HG03571 (cell line): ENCODE data around the gene MMP8.
"Not testable (repeated sequence)": the region's sequence is repeated elsewhere in the genome, so short reads cannot be mapped to it uniquely, and the experiment has no call there.

Source experiments
- ATAC-seq: cut with Tn5 transposase; IDR thresholded peaks from one replicate; pipeline ENCODE4 v1.9.1; 2021; ENCODE audit not compliant: unreplicated experiment

Gene MMP8

GRCh38 chr11:102724904-102725500 lies at the start of gene MMP8:
Gene MMP8 (minus strand): TSS chr11:102724954. CDS start chr11:102724855, 99 bp downstream.
- ATAC-seq, result no peak

GRCh38 chr11:102773386-102773785 lies 48.6 kb upstream of the MMP8 start:
- no peak for ATAC-seq

- no peak for ATAC-seq
Observed at GRCh38 chr11:102771351-102771750, 46.6 kb upstream of the MMP8 start.

GRCh38 chr11:102770191-102770590 lies 45.4 kb upstream of the MMP8 start:
- no peak for ATAC-seq

GRCh38 chr11:102767800-102768199 lies 43.0 kb upstream of the MMP8 start:
- no peak for ATAC-seq

GRCh38 chr11:102763440-102763839 lies 38.7 kb upstream of the MMP8 start:
- ATAC-seq, result no peak

GRCh38 chr11:102762361-102762767 lies 37.6 kb upstream of the MMP8 start:
- no peak for ATAC-seq

- ATAC-seq, result no peak
Observed at GRCh38 chr11:102761646-102762238, 37.0 kb upstream of the MMP8 start.

- no peak for ATAC-seq
Observed at GRCh38 chr11:102760344-102761035, 35.7 kb upstream of the MMP8 start.

GRCh38 chr11:102757823-102758549 lies 33.2 kb upstream of the MMP8 start:
- no peak for ATAC-seq

GRCh38 chr11:102753267-102753666 lies 28.5 kb upstream of the MMP8 start:
- ATAC-seq, result no peak

GRCh38 chr11:102751673-102752072 lies 26.9 kb upstream of the MMP8 start:
- no peak for ATAC-seq

GRCh38 chr11:102749101-102749722 lies 24.5 kb upstream of the MMP8 start:
- no peak for ATAC-seq

GRCh38 chr11:102746746-102747578 lies 22.2 kb upstream of the MMP8 start:
- ATAC-seq, result not testable (repeated sequence)

- no peak for ATAC-seq
Observed at GRCh38 chr11:102734650-102735049, 9.9 kb upstream of the MMP8 start.

- peak; percentile 71 for ATAC-seq
Observed at GRCh38 chr11:102733232-102733875, 8.6 kb upstream of the MMP8 start.

- ATAC-seq, result not testable (repeated sequence)
Observed at GRCh38 chr11:102730944-102731343, 6.2 kb upstream of the MMP8 start.

- ATAC-seq, result no peak
Observed at GRCh38 chr11:102729849-102730815, 5.4 kb upstream of the MMP8 start.

GRCh38 chr11:102727890-102728289 lies 3.1 kb upstream of the MMP8 start:
- no peak for ATAC-seq
